Liver (tissue), 4 donors: ENCODE results near the gene PLAC9. TPM values are rescaled to one million over a fixed set of nuclear protein-coding genes. Genes with fewer than 3 reads are reported as not detected.

Experiments used
- polyA plus RNA-seq, 2 donors: library from polyadenylated mRNA; stranded (reverse) in 1 of 2; unstranded in 1 of 2; fragments of 200-250 nt in 1 of 2; fragments of >200 nt in 1 of 2; fragmentation: Nextera tagmentation in 1 of 2; extraction: Ambion mirVana in 1 of 2; gene quantifications; one replicate each; pipeline versions ENCODE4 v1.2.1 to v1.2.3, GENCODE V29; 2013 to 2015
- total RNA-seq, 2 donors: library from RNA; depleted of rRNA; stranded (reverse); fragments of >200 nt; gene quantifications; one replicate each; pipeline ENCODE4 v1.2.3, GENCODE V29; 2014
- donor health status: healthy.
- donor health status: healthy.
- donor health status: healthy.

Gene PLAC9
- total and polyA plus RNA-seq, 4 donors, result 0.67 to 5.6 (median 2.1) TPM

Other genes starting within 250 kb of the PLAC9 start
- under 1 TPM in 1 of 2 donors, not detected in 1; 0.17 TPM for gene SFTPD, start 183.6 kb upstream of the PLAC9 start, total RNA-seq
- gene SFTPD, start 183.6 kb upstream of the PLAC9 start, polyA plus RNA-seq, result under 1 TPM; 0.47 to 0.60 TPM
- 10 to 100 TPM in 1 of 2 donors, 1 to 10 TPM in 1; 10.0 to 14.5 TPM for gene TMEM254, start 54.1 kb upstream of the PLAC9 start, total RNA-seq
- 10 to 100 TPM; 26.9 to 33.2 TPM for gene TMEM254, start 54.1 kb upstream of the PLAC9 start, polyA plus RNA-seq
- gene ANXA11, start 72.8 kb downstream of the PLAC9 start, total RNA-seq, result 10 to 100 TPM; 14.0 to 20.9 TPM
- 10 to 100 TPM; 28.8 to 40.4 TPM for gene ANXA11, start 72.8 kb downstream of the PLAC9 start, polyA plus RNA-seq
- 100 to 1,000 TPM; 179 to 662 TPM for gene MAT1A, start 156.9 kb downstream of the PLAC9 start, total RNA-seq
- gene MAT1A, start 156.9 kb downstream of the PLAC9 start, polyA plus RNA-seq, result 100 to 1,000 TPM; 327 to 759 TPM
- gene DYDC1, start 224.0 kb downstream of the PLAC9 start, total RNA-seq, result under 1 TPM in 1 of 2 donors, not detected in 1; 0.23 TPM
- gene DYDC1, start 224.0 kb downstream of the PLAC9 start, polyA plus RNA-seq, result not detected
- 1 to 10 TPM in 1 of 2 donors, under 1 TPM in 1; 0.25 to 2.0 TPM for gene DYDC2, start 224.1 kb downstream of the PLAC9 start, total RNA-seq
- under 1 TPM; 0.14 to 0.25 TPM for gene DYDC2, start 224.1 kb downstream of the PLAC9 start, polyA plus RNA-seq